Vagina (tissue), 2 donors: ENCODE data around the gene PLEKHG4B.

ENCODE experiments used
- CTCF ChIP-seq, 3 experiments: fragments of 450-650 bp in 2 of 3; fragments of 200-600 bp in 1 of 3; sonication (generic) in 1 of 3; IDR thresholded peaks; one replicate each; pipeline ENCODE4 v1.5.1; 2017 to 2019; ENCODE audit warnings: antibody characterized with exemption in 3 of 3, mild to moderate bottlenecking in 2 of 3, moderate library complexity in 2 of 3
- POLR2A ChIP-seq, 2 donors: fragments of 450-650 bp; IDR thresholded peaks; one replicate each; pipeline ENCODE4 v1.6.1; 2017; ENCODE audit warnings: antibody characterized with exemption in 2 of 2, mild to moderate bottlenecking in 2 of 2, moderate library complexity in 2 of 2
- POLR2AphosphoS5 ChIP-seq, 2 donors: sonication (generic); formaldehyde crosslinking; IDR thresholded peaks; one replicate each; pipeline ENCODE4 v1.9.0; 2017; ENCODE audit warnings: antibody characterized with exemption in 2 of 2, mild to moderate bottlenecking in 2 of 2, low read depth in 1 of 2; ENCODE audit not compliant: insufficient read depth in 1 of 2

DNA sequence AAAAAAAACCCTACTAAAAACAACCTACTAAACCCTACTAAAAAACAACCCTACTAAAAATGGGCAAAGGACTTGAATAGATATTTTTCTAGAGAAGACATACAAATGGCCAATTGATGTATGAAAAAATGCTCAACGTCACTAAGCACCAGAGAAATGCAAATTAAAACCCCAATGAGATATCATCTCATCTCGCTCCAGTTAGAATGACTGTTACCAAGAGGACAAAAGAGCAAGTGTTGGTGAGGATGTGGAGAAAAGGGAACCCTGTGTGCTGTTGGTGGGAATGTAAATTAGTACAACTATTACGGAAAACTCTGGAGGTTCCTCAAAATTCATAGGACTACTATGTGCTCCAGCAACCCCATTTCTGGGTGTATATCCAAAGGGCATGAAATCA lies 136.9 kb downstream of the PLEKHG4B start:
- TF ChIP-seq CTCF (IDR thresholded peaks at IDR 0.05) (no peak), POLR2AphosphoS5 (IDR thresholded peaks at IDR 0.05; ENCODE audit: insufficient read depth in 1 of 2, low read depth in 1 of 2) (no peak), POLR2A (IDR thresholded peaks at IDR 0.05) (no peak)
